ENCODE data around the gene CYP2F1.

DNA sequence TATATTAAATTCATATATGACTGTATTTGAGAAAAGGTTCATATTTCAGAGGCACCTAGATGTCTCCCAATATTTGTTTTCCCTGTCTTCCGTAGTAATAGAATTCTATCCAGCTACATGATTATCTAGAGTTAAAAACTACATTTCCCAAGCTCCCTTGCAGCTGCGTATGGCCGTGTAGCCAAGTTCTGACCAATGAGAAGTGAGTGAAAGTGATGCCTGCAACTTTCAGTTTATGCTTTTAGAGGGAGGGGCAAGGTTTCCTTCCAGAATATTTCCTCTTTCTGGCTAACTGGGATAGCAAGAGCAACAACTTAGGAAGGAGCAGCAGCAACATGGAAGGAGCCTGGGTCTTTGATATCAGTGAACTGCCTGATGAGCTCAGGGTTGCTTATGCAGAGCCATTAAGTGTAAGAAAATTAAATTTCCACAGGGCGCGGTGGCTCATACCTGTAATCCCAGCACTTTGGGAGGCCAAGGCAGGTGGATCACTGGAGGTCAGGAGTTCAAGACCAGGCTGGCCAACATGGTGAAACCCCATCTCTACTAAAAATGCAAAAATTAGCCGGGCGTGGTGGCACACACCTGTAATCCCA lies 49.2 kb upstream of the CYP2F1 start:
- TF ChIP-seq KLF13 (tag; IDR thresholded peaks at IDR 0.05; ENCODE audit: borderline replicate concordance, low read depth) (no peak), MAX (CRISPR knock-in tag; IDR thresholded peaks at IDR 0.05) (no peak), CHD2 (IDR thresholded peaks at IDR 0.05; ENCODE audit: low read depth, low read length) (no peak), POLR2A (conservative IDR thresholded peaks at IDR 0.05) (no peak), BCL6 (CRISPR knock-in tag; IDR thresholded peaks at IDR 0.05) (no peak), HMGN3 (IDR thresholded peaks at IDR 0.05; ENCODE audit: borderline replicate concordance, extremely low read depth, insufficient read length, low read depth, low read length) (no peak), ARID2 (IDR thresholded peaks at IDR 0.05) (no peak), HDAC6 (IDR thresholded peaks at IDR 0.05; ENCODE audit: low read depth, low read length) (no peak), NR2C2 (CRISPR knock-in tag; IDR thresholded peaks at IDR 0.05) (no peak), NR2C2 (tag; IDR thresholded peaks at IDR 0.05) (no peak)
